HG03108 (cell line): Measurements from ENCODE around the gene TBCCD1.
A peak's percentile ranks its signal among the peaks of the same experiment; 100 is the strongest.
"Not testable (repeated sequence)": the region's sequence is repeated elsewhere in the genome, so short reads cannot be mapped to it uniquely, and the experiment has no call there.

ENCODE experiments used
- ATAC-seq: cut with Tn5 transposase; IDR thresholded peaks from one replicate; pipeline ENCODE4 v1.9.1; 2021; ENCODE audit warnings: moderate library complexity; ENCODE audit not compliant: unreplicated experiment

TBCCD1 gene

GRCh38 chr3:186552408-186553031 lies 14.6 kb downstream of the TBCCD1 start:
- no peak for ATAC-seq

- no peak for ATAC-seq
Measured at GRCh38 chr3:186551387-186551786, 15.8 kb downstream of the TBCCD1 start.

- ATAC-seq, result no peak
Measured at GRCh38 chr3:186549497-186549896, 17.6 kb downstream of the TBCCD1 start.

GRCh38 chr3:186544281-186544680 lies 22.9 kb downstream of the TBCCD1 start, which contains the start of gene CRYGS:
TSS of gene CRYGS (minus strand) at chr3:186544380. CDS start at chr3:186544326, 54 bp downstream.
- no peak for ATAC-seq

GRCh38 chr3:186540835-186541226 lies 26.3 kb downstream of the TBCCD1 start:
- no peak for ATAC-seq

GRCh38 chr3:186540221-186540834 lies 26.8 kb downstream of the TBCCD1 start:
- ATAC-seq, result peak; percentile 61

- ATAC-seq, result no peak
Measured at GRCh38 chr3:186538779-186539178, 28.4 kb downstream of the TBCCD1 start.

- no peak for ATAC-seq
Measured at GRCh38 chr3:186536883-186537844, 30.0 kb downstream of the TBCCD1 start.

- ATAC-seq, result peak; percentile 83
Measured at GRCh38 chr3:186534113-186534669, 32.9 kb downstream of the TBCCD1 start.

- ATAC-seq, result peak; percentile 54
Measured at GRCh38 chr3:186532598-186533072, 34.5 kb downstream of the TBCCD1 start.

- not testable (repeated sequence) for ATAC-seq
Measured at GRCh38 chr3:186531694-186532093, 35.4 kb downstream of the TBCCD1 start.

- ATAC-seq, result no peak
Measured at GRCh38 chr3:186530415-186530814, 36.7 kb downstream of the TBCCD1 start.

- no peak for ATAC-seq
Measured at GRCh38 chr3:186529201-186529999, 37.7 kb downstream of the TBCCD1 start.

- peak; percentile 47 for ATAC-seq
Measured at GRCh38 chr3:186526256-186526606, 40.9 kb downstream of the TBCCD1 start.

GRCh38 chr3:186525369-186526255 lies 41.5 kb downstream of the TBCCD1 start:
- peak; percentile 23 for ATAC-seq

GRCh38 chr3:186524616-186525015 lies 42.5 kb downstream of the TBCCD1 start:
- no peak for ATAC-seq

- no peak for ATAC-seq
Measured at GRCh38 chr3:186523434-186523833, 43.7 kb downstream of the TBCCD1 start.

GRCh38 chr3:186523022-186523421 lies 44.1 kb downstream of the TBCCD1 start:
- no peak for ATAC-seq
